KOPT-K1 (cell line): ENCODE measurements around the gene HEATR3.

Experiments
- H3K27ac ChIP-seq: fragments of 200-600 bp; sonication (generic); 2 replicates; pipeline ENCODE4 v1.5.1; 2016; ENCODE audit warnings: antibody characterized with exemption, mild to moderate bottlenecking, low read depth, low read length; ENCODE audit not compliant: poor library complexity, severe bottlenecking
- H3K36me3 ChIP-seq: fragments of 200-600 bp; sonication (generic); 2 replicates; pipeline ENCODE4 v1.5.1; 2017; ENCODE audit warnings: antibody characterized with exemption, mild to moderate bottlenecking, low read length, moderate library complexity; ENCODE audit not compliant: insufficient read depth
- H3K9me3 ChIP-seq: fragments of 200-600 bp; sonication (generic); 2 replicates; pipeline ENCODE4 v1.5.1; 2017; ENCODE audit warnings: antibody characterized with exemption, low read length, mild to moderate bottlenecking; ENCODE audit not compliant: insufficient read depth, poor library complexity, severe bottlenecking

The HEATR3 gene

GRCh38 chr16:50151756-50152155 lies 86.0 kb downstream of the HEATR3 start:
- H3K27ac ChIP-seq = peak overlapping the region; percentile 92
- H3K36me3 ChIP-seq = no peaks in the 10 kb centered on the region
- H3K9me3 ChIP-seq = no peaks in the 10 kb centered on the region

DNA sequence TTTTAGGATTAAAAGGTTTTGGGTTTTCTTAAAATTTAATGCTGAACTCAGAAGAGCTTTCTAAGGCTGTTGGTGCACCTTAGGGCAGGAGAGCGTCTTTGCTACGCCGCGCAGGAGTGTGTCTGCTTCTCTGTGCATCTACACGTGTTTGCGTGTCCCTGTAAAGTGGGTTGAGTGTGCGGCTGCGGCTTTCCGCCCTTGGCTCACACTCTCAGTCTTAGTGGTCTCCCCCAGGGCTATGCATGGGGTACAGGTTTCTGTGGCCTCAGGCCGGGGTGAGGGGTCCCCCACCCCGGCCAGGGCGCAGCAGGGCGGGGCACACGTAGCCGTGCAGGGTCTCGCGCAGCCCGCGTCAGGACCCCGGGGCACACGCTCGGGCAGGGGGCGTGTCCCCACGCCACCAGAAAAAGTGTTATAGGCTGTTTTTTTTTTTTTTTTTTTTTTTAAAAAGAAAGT lies 86.6 kb downstream of the HEATR3 start:
- Histone ChIP-seq H3K27ac (peak overlapping the region; percentile 92), H3K9me3 (no peaks in the 10 kb centered on the region)

GRCh38 chr16:50152807-50153595 lies 87.2 kb downstream of the HEATR3 start, which contains the start of gene TENT4B:
TENT4B (plus strand) TSS chr16:50153306; CDS start chr16:50153622, 316 bp downstream.
- Histone ChIP-seq H3K36me3 (no peaks in the 10 kb centered on the region), H3K27ac (peak within 1 kb of the TSS; percentile 92), H3K9me3 (no peaks in the 10 kb centered on the region)

More for the DNA sequence above, 86.6 kb downstream of the HEATR3 start:
- no peaks in the 10 kb centered on the region for H3K36me3 ChIP-seq

DNA sequence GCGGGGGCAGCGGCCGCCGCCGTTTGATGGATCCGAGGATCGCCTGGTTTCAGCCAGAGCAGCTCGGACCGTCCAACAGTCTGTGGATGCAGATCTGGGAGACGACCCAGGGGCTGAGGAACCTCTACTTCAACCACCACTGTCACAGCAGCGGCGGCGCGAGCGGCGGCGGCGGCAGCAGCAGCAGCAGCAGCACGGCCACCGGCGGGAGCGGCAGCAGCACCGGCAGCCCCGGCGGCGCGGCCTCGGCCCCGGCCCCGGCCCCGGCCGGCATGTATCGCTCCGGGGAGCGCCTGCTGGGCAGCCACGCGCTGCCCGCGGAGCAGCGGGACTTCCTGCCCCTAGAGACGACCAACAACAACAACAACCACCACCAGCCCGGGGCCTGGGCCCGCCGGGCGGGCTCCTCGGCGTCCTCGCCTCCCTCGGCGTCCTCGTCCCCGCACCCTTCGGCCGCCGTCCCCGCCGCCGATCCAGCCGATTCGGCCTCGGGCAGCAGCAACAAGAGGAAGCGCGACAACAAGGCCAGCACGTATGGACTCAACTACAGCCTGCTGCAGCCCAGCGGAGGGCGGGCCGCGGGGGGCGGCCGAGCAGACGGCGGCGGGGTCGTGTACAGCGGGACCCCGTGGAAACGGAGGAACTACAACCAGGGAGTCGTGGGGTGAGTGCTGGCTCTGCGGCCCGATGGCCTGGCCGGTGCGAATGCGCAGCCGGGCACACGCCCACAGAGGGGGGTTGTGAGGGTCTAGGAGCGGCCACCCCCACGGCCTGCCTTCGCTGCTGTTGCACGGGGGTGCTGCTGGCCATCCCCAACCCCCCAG lies 88.0 kb downstream of the HEATR3 start:
- Histone ChIP-seq H3K9me3 (no peaks in the 10 kb centered on the region), H3K27ac (peak overlapping the region; percentile 47), H3K36me3 (0 out of 2 replicates have a peak, but pooled peaks cover under 1% of the 10 kb centered on the region)

DNA sequence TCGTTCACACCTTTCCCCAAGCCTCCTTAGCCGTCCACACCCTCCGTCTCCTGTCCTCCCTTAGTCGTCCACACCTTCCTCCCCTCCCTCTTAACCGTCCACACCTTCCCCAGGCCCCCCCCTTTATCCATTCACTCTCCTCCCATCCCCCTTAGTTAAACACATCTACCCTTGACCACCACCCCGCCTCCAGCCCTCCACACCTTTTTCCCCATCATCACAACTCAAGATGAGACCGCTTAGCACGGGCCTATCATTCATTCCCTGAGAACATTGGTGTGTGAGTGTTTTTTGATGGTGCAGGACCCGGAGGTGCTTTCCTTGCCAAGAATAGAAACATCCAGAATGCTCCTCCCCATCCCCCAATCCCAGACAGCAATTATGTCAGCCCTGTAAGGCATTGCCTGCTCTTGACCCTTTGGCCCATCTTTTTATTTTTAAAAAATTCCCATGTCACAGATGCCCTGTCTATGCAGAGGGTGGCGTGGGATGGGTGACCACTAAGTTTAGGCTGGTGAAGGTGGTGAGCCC lies 88.7 kb downstream of the HEATR3 start:
- no peaks in the 10 kb centered on the region for H3K9me3 ChIP-seq
- peak overlapping the region; percentile 47 for H3K27ac ChIP-seq

GRCh38 chr16:50155925-50156324 lies 90.2 kb downstream of the HEATR3 start:
- H3K9me3 ChIP-seq = no peaks in the 10 kb centered on the region
- no peak overlapping the region for H3K27ac ChIP-seq
- peaks cover 18% of the 10 kb centered on the region for H3K36me3 ChIP-seq

More for the DNA sequence above, 88.7 kb downstream of the HEATR3 start:
- H3K36me3 ChIP-seq = peaks cover 8% of the 10 kb centered on the region; the same call in 1 of the 2 replicates
